GM12874 (cell line): ENCODE measurements around the gene ADAMTS18.

Source experiments
- CTCF ChIP-seq: IDR thresholded peaks from 2 replicates; pipeline ENCODE4 v1.5.1; 2011; ENCODE audit warnings: low read depth, mild to moderate bottlenecking, control low read depth, low read length, moderate library complexity; ENCODE audit not compliant: insufficient read depth

The ADAMTS18 gene

GRCh38 chr16:77297996-77298395 is 136.8 kb downstream of the ADAMTS18 start:
- no peak for TF ChIP-seq CTCF

- no peak for TF ChIP-seq CTCF
These were observed 138.9 kb downstream of the ADAMTS18 start for GRCh38 chr16:77295896-77296295.

GRCh38 chr16:77290451-77291115 is 144.3 kb downstream of the ADAMTS18 start:
- no peak for TF ChIP-seq CTCF

GRCh38 chr16:77289331-77289809 is 145.5 kb downstream of the ADAMTS18 start:
- TF ChIP-seq CTCF, result no peak

GRCh38 chr16:77288222-77288621 is 146.6 kb downstream of the ADAMTS18 start:
- no peak for TF ChIP-seq CTCF

GRCh38 chr16:77285676-77286075 is 149.2 kb downstream of the ADAMTS18 start:
- TF ChIP-seq CTCF, result no peak

GRCh38 chr16:77282345-77282744 is 152.5 kb downstream of the ADAMTS18 start:
- TF ChIP-seq CTCF, result no peak
